Nephron progenitor cell (in vitro differentiated cells): ENCODE data around the gene PRKCE.

Source experiments
- DNase-seq: peaks from one replicate; pipeline ENCODE4 v3.0.0; 2021
- H3K27ac Mint-ChIP-seq: 2 replicates; pipeline ENCODE4 v1.8.0; 2021; ENCODE audit warnings: mild to moderate bottlenecking, moderate library complexity, mixed read lengths
- H3K27me3 Mint-ChIP-seq: 2 replicates; pipeline ENCODE4 v1.8.0; 2021; ENCODE audit warnings: mild to moderate bottlenecking, low read depth, mixed read lengths; ENCODE audit not compliant: poor library complexity
- H3K36me3 Mint-ChIP-seq: 2 replicates; pipeline ENCODE4 v1.8.0; 2021; ENCODE audit warnings: low read depth, mixed read lengths
- H3K4me1 Mint-ChIP-seq: 2 replicates; pipeline ENCODE4 v1.8.0; 2021; ENCODE audit warnings: mixed read lengths
- H3K4me3 Mint-ChIP-seq: 2 replicates; pipeline ENCODE4 v1.8.0; 2021; ENCODE audit warnings: mild to moderate bottlenecking, moderate library complexity, mixed read lengths
- H3K9me3 Mint-ChIP-seq: 2 replicates; pipeline ENCODE4 v1.8.0; 2021; ENCODE audit warnings: mild to moderate bottlenecking, moderate library complexity, mixed read lengths
- TF ChIP-seq, protein P1 (sequence below): fragments of 200-600 bp; sonication (generic); IDR thresholded peaks from 2 replicates; pipeline ENCODE4 v1.5.0; 2021; ENCODE audit warnings: antibody characterized with exemption

Gene PRKCE

DNA sequence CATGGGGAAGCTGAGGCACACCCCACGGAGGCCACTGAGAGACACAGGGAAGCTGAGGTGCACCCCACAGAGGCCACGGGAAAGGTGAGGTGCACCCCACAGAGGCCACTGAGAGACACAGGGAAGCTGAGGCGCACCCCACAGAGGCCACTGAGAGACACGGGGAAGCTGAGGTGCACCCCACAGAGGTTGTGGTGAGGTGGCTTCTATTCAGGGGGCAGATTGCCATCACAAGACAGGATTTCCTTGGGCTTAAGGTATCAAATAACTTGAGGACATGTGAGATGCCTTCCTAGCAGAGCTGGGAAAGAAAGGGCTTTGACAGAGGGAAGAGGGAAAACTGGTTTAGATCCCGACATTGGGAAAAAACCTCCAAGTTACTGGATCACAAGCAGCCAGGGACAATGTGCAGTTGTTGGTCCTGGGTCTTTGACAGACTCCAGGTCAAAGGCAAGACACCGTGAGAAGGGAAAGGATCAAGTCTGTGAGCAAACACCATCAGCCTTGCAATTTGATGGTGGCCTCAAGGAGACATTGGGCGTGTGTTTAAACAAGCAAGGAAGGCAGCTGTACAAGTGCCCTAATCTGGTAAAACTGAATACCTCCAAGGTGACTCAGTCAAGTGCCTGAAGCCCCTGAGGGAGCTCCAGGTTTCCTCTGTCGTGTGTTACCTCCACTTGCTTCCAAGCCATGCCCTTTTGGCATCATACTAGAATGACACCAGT lies 512.5 kb downstream of the PRKCE start:
- H3K27me3 Mint-ChIP-seq = peaks cover 7% of the 10 kb centered on the region
- H3K27ac Mint-ChIP-seq = peak overlapping the region; percentile 47
- H3K9me3 Mint-ChIP-seq = no peaks in the 10 kb centered on the region
- H3K4me3 Mint-ChIP-seq = no peak overlapping the region
- H3K36me3 Mint-ChIP-seq = no peaks in the 10 kb centered on the region
- TF ChIP-seq, protein P1, sequence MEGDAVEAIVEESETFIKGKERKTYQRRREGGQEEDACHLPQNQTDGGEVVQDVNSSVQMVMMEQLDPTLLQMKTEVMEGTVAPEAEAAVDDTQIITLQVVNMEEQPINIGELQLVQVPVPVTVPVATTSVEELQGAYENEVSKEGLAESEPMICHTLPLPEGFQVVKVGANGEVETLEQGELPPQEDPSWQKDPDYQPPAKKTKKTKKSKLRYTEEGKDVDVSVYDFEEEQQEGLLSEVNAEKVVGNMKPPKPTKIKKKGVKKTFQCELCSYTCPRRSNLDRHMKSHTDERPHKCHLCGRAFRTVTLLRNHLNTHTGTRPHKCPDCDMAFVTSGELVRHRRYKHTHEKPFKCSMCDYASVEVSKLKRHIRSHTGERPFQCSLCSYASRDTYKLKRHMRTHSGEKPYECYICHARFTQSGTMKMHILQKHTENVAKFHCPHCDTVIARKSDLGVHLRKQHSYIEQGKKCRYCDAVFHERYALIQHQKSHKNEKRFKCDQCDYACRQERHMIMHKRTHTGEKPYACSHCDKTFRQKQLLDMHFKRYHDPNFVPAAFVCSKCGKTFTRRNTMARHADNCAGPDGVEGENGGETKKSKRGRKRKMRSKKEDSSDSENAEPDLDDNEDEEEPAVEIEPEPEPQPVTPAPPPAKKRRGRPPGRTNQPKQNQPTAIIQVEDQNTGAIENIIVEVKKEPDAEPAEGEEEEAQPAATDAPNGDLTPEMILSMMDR = no peak
- H3K4me1 Mint-ChIP-seq = peaks cover 42% of the 10 kb centered on the region
- DNase-seq = no peak

DNA sequence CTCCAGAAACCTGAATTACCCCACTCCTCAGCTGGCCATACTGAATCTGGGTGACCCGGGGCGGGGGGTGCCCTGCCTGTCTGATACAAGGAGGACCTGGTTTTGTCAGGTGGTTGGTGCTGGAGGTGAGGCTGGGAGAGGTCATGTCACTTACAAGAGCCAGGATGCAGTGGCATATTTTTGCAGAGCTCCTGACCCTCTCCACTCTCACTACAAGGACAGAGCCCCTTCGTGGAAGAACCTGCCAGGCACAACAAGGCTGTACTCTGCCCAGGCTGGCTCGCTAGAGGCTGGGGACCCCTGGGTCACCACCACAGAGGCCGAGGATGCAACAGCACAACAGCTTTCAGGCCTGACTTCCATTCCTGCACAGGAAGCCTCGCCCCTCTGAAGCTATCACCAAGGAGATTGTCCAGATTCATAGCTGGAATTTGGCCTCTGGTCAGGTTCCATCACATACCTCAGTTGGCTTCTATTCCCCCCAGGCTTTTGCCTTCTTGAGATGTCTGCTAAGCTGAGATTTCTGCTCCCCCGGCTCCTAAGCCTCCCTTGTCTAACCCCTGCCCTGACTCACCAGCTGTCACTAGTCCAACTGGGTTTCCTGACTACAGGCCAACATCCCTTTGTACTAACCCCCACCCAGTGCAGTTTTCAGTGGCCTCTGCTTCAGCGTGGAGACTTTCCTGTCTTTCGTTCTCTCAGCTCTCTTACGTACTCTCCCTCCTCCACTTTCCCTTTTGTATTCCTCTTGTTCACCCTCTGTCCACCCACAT lies 513.2 kb downstream of the PRKCE start:
- no peaks in the 10 kb centered on the region for H3K9me3 Mint-ChIP-seq
- H3K4me3 Mint-ChIP-seq = no peak overlapping the region
- H3K36me3 Mint-ChIP-seq = no peaks in the 10 kb centered on the region
- DNase-seq = no peak
- TF ChIP-seq, protein P1 = no peak
- peaks cover 3% of the 10 kb centered on the region for H3K27me3 Mint-ChIP-seq
- H3K27ac Mint-ChIP-seq = no peak overlapping the region
- peaks cover 43% of the 10 kb centered on the region for H3K4me1 Mint-ChIP-seq

DNA sequence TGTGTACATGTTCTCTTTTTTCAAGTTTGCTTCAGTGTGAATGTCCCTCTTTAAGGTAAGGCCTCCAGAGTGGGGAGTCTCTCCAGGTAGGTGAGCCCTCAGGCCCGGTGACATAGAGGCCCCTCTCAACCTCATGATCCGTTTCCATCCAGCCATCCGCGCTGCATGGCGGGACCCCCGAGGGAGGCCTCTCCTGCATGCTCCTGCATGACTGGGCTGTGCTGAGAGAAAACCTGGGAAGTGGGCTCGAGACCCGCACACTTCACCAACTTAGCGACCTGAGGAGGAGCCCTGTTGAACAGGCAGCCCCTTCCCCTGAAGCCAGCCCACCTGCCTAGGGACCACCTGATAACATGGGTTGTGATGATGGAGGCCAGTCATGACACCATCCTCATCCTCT lies 514.4 kb downstream of the PRKCE start:
- TF ChIP-seq, protein P1 = no peak
- DNase-seq = no peak
- Mint-ChIP-seq H3K4me3 (no peak overlapping the region), H3K36me3 (no peaks in the 10 kb centered on the region), H3K9me3 (no peaks in the 10 kb centered on the region), H3K27ac (no peak overlapping the region), H3K27me3 (peaks cover 3% of the 10 kb centered on the region), H3K4me1 (peaks cover 40% of the 10 kb centered on the region)

DNA sequence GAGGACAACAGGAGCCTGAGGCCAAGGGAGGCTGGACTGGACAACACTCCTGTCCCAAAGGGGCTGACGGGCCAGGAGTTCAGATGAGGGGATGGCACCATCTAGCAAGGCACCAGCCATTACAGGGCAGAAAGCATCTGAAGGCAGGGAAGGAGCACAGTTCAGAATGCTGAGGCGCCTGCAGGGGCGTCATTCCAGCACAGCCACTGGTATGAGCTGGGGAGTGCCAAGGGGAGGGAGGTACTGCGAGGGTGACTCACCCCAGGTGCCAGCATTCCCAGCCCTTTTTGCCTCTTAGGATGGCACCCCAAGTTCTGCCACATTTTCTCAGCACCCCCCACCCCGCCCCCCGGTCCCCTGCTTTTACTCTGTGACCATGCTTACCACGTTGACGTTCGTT lies 515.9 kb downstream of the PRKCE start:
- no peak overlapping the region for H3K4me3 Mint-ChIP-seq
- peaks cover 36% of the 10 kb centered on the region for H3K4me1 Mint-ChIP-seq
- DNase-seq = no peak
- no peaks in the 10 kb centered on the region for H3K9me3 Mint-ChIP-seq
- no peaks in the 10 kb centered on the region for H3K36me3 Mint-ChIP-seq
- no peaks in the 10 kb centered on the region for H3K27me3 Mint-ChIP-seq
- no peak overlapping the region for H3K27ac Mint-ChIP-seq
- TF ChIP-seq, protein P1 = no peak

DNA sequence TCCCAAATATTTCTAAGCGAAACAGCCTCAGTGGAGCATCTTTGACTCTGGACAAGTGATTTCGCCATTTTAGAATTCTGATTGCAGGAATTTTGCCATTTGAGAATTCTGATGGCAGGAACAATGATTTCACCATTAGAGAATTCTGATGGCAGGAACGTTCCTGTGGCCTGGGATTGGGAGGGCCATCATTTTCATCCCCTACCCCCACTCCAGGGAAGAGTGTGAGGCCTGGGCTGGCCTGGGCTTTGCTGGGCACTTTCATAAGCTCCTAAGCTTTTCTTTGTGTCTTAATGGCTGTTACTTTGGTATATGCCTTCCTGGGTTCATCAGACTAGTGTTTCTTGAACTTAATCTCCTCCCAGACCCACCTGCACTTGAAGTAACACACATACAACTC lies 516.4 kb downstream of the PRKCE start:
- Mint-ChIP-seq H3K4me1 (peaks cover 32% of the 10 kb centered on the region), H3K4me3 (no peak overlapping the region), H3K9me3 (no peaks in the 10 kb centered on the region), H3K27ac (no peak overlapping the region), H3K27me3 (no peaks in the 10 kb centered on the region), H3K36me3 (no peaks in the 10 kb centered on the region)
- DNase-seq = no peak
- TF ChIP-seq, protein P1 = no peak
